IPS DF 4.7 (cell line): Measurements from ENCODE around the gene CBR3.
"Not testable (repeated sequence)": the region's sequence is repeated elsewhere in the genome, so short reads cannot be mapped to it uniquely, and the experiment has no call there.

Source experiments
- DNase-seq: peaks from one replicate; pipeline ENCODE4 v3.0.0-alpha.2; 2013; ENCODE audit warnings: low spot score; ENCODE audit errors: extremely low read depth

Gene CBR3

DNA sequence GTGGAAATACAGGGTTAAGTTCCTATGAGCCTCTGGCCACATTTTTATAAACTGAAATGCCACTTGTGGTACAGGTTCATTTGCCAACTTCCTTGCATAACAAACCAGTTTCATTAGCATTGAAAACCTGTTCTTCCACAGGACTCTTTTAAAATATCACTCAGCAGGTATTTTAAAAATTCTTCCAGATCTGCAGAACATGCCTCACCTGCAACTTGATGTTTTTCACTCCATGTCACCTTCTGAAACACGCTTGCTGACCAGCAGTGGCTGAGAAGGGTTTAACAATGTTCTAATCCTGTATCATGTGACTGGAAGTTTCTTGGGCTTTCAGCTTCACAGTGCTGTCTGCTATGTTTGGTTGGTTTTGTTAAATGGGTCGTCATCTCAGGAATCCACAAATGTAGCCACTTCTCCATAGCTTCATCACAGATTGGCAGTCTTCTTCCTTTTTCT, 17.6 kb upstream of the CBR3 start:
- DNase-seq, result no peak

DNA sequence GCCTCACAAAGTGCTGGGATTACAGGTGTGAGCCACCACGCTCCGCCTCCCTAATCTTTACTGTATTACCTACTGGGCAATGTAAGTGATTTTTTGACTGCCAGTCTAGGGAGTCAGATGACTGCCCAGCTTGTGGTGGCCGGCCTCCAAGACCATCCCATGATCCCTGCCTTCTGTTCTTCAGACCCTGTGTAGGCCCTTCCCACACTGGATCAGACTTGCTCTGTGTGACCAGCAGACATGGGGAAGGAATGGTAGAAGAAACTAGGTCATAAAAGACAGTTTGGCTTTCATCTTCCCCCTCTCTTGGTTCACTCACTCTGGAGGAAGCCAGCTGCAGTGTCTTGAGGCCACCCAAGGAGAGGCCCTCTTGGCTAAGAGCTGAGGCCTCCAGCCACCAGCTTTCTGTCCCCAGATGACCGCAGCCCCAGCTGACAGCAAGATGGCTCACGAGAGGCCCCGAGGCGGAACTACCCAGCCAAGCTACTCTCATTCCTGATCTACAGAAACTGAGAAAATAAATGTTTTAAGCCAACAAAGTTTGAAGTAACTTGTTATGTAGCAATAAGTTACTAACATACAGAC, 14.5 kb upstream of the CBR3 start:
- DNase-seq, result no peak

DNA sequence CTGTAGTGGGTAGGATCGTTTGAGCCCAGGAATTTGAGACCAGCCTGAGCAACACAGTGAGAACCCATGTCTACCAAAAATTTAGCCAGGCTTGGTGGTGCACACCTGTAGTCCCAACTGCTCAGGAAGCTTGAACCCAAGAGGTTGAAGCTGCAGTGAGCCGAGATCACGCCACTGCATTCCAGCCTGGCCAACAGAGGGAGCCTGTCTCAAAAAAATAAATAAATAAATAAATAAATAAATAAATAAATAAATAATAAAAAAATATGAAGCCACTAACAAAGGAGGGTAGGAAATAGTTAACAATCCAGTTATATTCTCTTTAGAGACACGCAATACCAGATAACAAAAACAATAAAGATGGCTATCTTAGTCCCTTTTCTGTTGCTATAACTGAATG, 11.9 kb upstream of the CBR3 start:
- DNase-seq, result no peak

DNA sequence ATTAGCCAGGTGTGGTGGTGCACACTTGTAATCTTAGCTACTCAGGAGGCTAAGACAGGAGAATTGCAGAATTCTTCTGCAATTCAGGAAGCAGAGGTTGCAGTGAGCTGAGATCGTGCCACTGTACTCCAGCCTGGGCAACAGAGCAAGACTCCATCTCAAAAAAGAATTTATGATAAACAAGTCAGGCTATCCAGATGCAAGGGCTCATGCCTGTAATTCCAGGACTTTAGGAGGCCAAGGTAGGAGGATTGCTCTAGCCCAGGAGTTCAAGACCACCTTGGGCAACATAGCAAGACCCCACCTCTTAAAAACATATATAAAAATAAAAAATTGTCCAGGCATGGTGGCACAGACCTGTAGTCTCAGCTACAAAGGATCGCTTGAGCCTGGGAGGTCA, 10.5 kb upstream of the CBR3 start:
- no peak for DNase-seq

DNA sequence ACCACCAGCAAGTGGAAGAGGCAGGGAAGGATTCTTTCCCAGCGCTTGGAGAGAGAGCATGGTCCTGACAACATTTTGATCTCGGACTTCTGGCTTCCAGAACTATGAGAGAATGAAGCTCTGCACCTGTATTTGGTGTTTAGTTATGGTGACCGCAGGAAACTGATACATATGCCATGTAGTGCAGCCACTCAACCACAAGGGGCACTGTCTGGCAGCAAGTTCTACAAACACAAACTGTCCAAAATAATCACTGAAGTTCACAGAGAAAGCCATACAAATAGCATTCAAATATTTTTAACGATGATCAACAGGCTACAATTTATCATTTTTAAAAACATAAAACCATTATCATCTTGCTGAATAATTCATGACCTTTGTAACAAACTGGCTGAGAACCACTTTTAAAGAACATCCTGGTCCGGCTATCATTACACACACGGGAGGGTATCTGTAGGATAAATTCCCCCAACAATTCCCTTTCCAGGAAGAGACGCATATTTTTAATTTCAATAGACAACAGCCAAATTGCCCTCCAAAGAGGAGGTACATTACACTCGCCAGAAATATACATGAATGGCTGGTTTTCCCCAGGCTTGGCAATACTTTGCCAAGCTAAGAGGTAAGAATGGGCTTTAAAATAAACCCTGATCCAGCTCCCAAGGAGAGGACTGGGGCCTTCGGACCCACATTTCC, 9.2 kb upstream of the CBR3 start:
- no peak for DNase-seq

DNA sequence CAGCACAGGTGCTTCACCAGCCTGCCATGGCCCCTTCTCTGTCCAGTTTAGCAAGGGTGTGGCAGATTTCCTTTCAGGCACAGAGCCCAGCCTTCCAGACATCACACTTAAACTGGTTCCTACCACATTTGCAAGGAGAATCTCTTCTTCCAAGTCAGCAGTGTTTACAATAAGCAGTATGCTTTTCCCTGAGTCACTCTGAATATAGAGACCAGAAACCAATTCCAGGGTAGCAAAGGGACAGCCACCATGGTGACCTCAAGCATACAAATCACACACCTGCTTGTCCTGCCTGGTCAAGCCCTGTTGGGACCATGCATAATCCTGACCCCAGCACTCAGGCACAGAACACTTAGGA, 8.7 kb upstream of the CBR3 start:
- no peak for DNase-seq

DNA sequence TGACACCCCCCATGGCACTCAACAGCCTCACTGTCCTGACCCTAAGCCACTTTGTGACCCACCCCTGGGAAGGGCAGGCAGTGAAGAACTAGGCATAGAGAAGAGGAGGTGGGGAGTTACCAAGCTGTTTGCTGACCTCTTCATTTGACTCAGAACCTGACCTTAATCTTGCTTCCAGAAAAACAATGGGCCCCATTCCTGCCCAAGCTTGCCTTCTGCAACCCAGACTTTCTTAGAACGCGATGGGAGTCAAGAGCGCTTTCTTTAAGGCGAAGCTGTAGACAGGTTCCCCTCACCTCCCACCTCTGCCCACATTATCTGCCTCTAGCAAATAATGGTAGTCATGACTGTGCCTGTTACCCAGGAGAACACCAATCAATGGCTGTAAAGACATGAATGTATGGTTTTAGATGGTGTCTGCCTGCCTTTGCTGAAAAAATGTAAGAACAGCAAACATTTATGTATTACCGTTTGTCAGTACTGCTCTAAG, 8.2 kb upstream of the CBR3 start:
- DNase-seq, result no peak

DNA sequence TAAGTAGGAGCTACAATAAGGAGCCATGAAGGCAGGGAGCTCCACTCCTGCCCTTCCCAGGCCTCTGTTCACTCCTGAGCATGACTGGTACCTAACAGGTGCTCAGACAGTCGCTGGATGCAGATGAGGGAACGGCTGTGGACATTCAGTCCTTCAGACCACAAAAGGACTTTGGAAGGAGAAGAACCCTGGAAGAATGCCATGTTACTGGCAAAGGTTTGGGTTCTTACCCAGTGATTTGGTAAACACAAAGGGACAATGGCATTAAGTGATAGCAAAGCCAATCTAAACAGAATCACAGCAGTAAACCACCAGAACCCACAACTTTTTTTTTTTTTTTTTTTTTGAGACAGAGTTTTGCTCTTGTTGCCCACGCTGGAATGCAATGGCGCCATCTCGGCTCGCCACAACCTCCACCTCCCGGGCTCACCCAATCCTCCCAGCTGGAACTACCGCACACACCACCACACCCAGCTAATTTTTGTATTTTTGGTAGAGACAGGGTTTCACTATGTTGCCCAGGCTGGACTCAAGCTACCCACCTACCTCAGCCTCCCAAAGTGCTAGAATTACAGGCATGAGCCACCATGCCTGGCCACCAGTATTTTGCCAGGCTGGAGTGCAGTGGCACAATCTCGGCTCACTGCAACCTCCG, 7.5 kb upstream of the CBR3 start:
- DNase-seq, result no peak

DNA sequence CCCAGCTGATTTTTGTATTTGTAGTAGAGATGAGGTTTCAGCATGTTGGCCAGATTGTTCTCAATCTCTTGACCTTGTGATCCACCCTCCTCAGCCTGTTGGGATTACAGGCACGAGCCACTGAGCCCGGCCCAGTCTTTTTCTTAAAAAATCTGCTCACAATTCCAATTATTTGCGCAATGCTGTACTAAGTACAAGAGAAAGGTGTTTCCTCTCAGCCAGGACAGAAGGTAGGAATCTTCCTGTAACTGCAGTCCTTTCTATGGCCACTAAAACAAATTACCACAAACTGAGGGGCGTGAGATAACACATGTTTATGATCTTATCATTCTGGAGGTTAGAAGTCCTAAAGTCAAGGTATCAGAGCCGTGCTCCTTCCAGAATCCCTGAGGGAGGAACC, 6.9 kb upstream of the CBR3 start:
- no peak for DNase-seq

DNA sequence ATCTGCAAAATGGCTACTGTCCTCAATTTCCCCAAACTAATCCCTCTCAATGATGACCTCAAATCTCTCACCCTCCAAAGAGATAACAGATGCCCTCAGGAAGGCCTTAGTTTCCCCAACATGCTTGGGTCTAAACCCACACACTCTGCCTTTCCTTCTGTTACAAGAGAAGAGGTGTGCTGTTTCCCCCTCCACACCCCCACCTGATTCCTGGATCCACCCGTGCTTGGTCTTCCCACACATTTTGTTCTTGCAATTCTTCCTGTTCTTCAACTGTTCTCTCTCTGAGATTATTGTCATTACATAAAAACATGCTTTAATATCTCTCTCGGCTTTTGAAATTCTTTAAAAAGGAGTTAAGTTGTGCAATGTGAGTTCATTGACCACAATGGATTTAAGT, 5.7 kb upstream of the CBR3 start:
- DNase-seq, result no peak

DNA sequence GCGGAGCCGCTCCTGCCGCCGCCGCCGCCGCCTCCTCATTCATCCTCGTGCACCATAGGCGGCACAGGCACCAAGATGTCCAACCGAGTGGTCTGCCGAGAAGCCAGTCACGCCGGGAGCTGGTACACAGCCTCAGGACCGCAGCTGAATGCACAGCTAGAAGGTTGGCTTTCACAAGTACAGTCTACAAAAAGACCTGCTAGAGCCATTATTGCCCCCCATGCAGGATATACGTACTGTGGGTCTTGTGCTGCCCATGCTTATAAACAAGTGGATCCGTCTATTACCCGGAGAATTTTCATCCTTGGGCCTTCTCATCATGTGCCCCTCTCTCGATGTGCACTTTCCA, 4.5 kb upstream of the CBR3 start:
- DNase-seq, result not testable (repeated sequence)

DNA sequence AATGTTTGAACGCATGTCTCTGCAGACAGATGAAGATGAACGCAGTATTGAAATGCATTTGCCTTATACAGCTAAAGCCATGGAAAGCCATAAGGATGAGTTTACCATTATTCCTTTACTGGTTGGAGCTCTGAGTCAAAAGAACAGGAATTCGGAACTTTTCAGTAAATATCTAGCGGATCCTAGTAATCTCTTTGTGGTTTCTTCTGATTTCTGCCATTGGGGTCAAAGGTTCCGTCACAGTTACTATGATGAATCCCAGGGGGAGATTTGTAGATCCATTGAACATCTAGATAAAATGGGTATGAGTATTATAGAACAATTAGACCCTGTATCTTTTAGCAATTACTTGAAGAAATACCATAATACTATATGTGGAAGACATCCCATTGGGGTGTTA, 4.0 kb upstream of the CBR3 start:
- not testable (repeated sequence) for DNase-seq

DNA sequence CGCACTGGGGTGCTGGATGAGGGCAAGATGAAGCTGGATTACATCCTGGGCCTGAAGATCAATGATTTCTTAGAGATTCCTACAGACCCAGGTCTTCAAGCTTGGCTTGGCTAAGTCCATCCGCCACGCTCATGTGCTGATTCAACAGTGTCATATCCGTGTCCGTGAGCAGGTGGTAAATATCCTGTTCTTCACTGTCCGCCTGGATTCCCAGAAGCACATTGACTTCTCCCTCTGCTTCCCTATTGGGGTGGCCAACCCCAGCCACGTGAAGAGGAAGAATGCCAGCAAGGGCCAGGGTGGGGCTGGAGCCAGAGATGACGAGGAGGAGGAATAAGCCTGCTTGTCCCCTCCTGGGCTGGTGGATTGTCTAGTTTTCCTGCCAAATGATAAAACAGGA, 2.2 kb upstream of the CBR3 start:
- DNase-seq, result no peak

DNA sequence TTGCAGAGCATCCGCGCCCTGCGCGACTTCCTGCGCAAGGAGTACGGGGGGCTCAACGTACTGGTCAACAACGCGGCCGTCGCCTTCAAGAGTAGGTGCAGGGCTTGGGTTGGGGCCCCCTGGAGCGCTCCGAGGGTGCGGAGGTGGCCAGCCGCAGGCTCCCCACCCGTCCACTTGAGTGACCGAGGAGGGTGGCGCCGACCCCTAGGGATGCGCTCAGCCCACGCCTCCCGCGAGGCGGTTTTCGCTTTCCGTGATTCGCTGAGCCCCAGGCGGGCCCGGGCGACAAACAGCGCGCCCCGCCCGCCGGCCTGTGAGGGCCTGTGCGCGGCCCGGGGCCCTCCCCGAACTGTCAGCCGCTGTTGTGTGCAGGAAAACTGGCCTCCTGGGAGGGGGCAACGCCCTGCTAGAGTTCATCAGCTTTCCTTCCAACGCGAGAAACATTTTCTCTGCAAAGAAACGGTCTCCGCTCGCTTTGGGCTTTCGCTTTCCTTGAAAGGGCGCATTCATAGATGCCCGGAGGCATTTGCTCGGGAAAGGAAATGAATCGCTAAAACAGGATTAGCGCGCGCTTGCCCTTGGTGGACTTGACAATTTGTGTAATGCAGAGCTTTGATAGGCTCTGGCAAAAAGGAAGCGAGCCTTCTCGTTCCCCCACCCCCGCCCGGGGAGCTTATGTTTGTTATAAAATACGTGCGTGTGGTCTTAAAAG, 668 bp downstream of the CBR3 start:
- DNase-seq, result no peak

DNA sequence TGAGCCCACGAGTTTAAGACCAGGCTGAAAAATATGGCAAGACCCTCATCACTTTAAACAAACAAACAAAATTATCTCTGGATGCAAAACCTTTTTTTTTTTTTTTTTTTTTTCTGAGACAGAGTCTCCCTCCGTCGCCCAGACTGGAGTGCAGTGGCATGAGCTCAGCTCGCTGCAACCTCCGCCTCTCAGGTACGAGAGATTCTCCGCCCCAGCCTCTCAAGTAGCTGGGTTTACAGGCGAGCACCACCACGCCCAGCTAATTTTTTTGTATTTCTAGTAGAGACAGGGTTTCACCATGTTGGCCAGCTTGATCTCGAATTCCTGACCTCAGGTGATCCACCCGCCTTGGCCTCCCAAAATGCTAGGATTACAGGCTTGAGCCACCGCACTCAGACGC, 4.9 kb downstream of the CBR3 start:
- DNase-seq, result not testable (repeated sequence)

DNA sequence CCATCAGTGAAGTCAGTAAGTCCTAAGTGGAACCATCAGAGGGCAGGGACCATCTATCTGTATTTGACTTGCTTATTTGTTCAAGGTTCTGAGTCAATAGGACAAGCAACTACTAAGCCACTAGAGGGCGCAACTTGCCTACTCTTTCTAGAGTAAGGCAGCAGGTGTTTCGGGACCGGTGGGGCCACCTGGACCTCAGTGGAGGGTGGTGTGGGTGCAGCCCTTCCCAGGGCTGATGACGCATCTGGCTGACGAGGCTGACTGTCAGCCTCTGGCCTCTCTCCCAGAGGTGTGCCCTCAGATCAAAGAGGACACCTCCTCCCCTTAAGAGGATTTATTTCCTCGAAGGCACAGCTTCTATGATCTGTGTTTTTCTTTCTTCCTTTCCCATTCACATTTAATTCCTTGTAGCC, 6.6 kb downstream of the CBR3 start:
- peak; percentile 92 for DNase-seq

DNA sequence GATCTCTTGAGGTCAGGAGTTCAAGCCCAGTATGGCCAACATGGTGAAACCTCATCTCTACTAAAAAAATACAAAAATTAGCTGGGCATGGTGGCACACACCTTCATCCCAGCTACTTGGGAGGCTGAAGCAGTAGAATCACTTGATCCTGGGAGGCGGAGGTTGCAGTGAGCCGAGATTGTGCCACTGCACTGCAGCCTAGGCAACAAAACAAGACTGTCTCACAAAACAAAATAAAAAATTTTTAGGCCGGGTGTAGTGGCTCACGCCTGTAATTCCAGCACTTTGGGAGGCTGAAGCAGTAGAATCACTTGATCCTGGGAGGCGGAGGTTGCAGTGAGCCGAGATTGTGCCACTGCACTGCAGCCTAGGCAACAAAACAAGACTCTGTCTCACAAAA, 9.4 kb downstream of the CBR3 start:
- not testable (repeated sequence) for DNase-seq

DNA sequence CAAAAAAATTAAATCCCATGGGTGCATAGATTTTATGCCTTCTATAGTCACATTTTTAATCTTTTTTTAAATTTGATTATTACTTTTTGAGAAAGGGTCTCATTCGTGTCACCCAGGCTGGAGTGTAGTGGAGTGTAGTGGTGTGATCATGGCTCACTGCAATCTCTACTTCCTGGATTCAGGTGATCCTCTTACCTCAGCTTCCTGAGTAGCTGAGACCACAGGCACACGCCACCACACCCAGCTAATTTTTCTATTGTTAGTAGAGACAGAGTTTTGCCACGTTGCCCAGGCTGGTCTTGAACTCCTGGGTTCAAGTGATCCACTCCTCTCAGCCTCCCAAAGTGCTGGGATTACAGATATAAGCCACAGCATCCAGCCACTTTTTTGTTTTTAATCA, 10.4 kb downstream of the CBR3 start:
- DNase-seq, result no peak

DNA sequence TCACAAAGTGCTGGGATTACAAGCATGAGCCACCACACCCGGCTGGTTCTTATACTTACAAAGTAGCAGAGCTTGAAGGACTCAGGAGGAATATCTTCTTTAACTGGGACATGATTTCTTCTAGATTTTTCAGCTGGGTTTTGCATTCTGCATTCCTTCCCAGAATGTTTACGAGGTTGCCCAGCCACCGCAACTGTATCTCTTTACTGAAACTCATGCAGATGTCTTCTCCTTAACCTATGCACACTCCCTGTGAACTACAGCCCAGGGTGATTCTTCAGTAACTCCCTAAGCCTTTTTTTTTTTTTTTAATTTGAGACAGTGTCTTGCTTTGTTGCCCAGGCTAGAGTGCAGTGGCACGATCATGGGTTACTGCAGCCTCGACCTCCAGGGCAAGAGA, 13.0 kb downstream of the CBR3 start:
- DNase-seq, result no peak

DNA sequence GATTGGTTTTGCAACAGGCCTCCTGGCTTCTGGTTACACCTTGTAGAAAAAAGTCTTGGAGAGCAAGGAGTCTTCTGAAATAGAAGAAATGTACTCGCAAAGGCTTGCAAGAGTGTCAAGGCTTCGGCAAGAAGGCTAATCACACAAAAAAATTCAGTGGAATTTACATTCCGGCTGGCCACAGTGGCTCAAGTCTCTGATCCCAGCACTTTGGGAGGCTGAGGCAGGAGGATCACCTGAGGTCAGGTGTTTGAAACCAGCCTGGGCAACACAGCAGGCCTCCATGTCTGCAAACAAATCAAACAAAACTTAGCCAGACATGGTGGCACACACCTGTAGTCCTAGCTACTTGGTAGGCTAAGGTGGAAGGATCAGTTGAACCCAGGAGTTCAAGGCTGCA, 14.0 kb downstream of the CBR3 start:
- DNase-seq, result no peak

DNA sequence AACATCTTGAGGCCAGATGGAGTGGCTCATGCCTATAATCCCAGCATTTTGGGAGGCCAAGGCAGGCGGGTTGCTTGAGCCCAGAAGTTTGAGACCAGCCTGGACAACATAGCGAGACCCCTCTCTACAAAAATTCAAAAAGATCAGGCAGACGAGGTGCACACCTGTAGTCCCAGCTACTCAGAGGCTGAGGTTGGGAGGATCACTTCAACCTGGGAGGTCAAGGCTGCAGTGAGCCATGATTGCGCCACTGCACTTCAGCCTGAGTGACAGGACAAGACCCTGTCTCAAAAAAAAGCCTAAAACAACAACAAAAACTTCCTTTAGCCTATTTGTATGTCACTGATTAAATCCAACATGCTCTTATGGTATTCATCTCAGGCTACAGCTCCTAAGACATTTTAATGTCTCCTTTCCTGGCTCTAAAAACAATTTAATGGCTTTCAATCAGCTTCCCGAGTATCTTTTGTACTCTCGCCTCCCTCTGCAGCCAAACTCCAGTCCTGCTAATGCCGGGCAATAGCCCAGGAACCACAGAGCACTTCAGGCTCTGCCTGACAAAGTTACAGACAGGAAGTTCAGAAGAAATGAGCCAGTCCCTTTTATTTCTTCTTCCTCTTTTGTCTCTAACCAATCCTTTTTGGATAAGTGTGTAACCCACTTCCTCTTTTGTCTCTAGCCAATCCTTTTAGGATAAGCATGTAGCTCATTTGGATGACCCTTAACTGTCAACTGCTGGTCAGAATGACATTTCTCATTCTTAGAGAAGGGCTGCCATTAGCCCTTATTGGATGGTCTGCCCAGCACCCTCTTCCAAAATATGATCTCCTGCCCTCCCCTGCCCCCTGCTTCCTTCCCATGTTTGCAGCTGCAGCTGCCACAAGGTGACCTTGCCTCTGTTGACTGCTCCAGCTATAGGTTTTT, 15.2 kb downstream of the CBR3 start:
- no peak for DNase-seq
